GM23248 (cell line): ENCODE data around the gene CLN3.

Experiments
- EZH2 ChIP-seq: fragments of 200-600 bp; sonication (generic); IDR thresholded peaks from 2 replicates; pipeline ENCODE4 v1.6.1; 2018; ENCODE audit warnings: antibody characterized with exemption, mild to moderate bottlenecking; ENCODE audit not compliant: insufficient read depth, poor library complexity, severe bottlenecking
- EZH2phosphoT487 ChIP-seq: fragments of 200-600 bp; sonication (generic); IDR thresholded peaks from 2 replicates; pipeline ENCODE4 v1.6.1; 2018; ENCODE audit warnings: antibody characterized with exemption, moderate library complexity, mild to moderate bottlenecking, low read depth; ENCODE audit not compliant: insufficient read depth

DNA sequence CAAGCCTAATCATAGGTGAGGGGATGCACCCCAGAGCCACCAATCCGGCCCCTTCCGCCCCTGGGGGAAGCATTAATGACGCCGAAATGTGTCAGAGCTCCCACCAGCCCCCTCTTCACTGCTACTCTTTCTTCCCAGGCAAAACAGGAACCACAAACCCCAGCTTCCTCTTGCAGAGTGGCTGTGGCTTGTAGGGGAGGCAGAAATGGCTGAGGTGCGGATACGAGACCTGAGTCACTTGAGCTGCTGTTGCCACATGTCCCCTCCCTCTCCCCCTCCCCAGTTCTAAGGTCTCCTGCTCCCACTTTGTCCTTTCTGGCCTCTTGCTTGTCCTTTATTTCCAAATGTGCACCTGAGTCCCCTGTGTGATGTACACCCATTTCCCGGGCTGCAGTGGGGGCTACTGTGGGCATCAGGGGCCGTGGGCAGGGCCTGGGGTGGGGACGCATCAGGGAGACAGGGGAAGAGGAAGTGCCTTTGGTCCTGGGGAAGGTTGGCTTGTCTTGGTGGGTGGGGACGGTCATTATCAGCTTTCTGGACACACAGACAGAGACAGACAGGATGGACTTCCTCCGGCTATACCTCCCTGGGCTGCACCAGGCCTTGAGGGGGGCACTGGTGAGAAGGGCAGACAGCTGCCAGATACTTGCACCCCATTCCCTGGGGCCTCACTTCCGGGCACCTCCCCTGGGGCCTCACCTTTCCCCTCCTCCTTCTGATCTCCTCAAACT, 2.4 kb upstream of the CLN3 start, which contains the start of gene APOBR:
- TF ChIP-seq EZH2phosphoT487, result no peak
- no peak for TF ChIP-seq EZH2
